Loucy (cell line): ENCODE measurements around the gene PKNOX2.

Experiments used
- CTCF ChIP-seq: fragments of 200-600 bp; sonication (generic); conservative IDR thresholded peaks from 2 replicates; pipeline ENCODE4 v1.5.1; 2014; ENCODE audit warnings: mild to moderate bottlenecking, antibody characterized with exemption, low read length
- EZH2phosphoT487 ChIP-seq: fragments of 200-600 bp; IDR thresholded peaks from 2 replicates; pipeline ENCODE4 v1.6.1; 2018; ENCODE audit warnings: antibody characterized with exemption, mild to moderate bottlenecking, moderate library complexity, borderline replicate concordance

- TF ChIP-seq CTCF (no peak), EZH2phosphoT487 (no peak)
Measured at GRCh38 chr11:125170001-125170509, 5.5 kb downstream of the PKNOX2 start.
